Endothelial cell of umbilical vein (primary cell): ENCODE measurements around the gene DLK1. TPM values are rescaled to one million over a fixed set of nuclear protein-coding genes. Genes with fewer than 3 reads are reported as not detected.

Experiments used
- BruUV-seq: library from RNA; stranded (reverse); fragments of 400-500 nt; replicated peaks from 2 replicates; lab custom pipeline; 2021; lab: Mats Ljungman, UMichigan
- CTCF ChIA-PET: fragments of 300-600, 350-600 bp; sonication (Branson Sonifier 250); formaldehyde crosslinking; loops from one replicate; lab custom pipeline; 2021; ENCODE audit warnings: antibody characterized with exemption, inconsistent platforms; lab: Charles Lee
- POLR2A ChIA-PET: fragments of 300-600, 350-600 bp; sonication (Branson Sonifier 250); formaldehyde crosslinking; loops from one replicate; lab custom pipeline; 2021; ENCODE audit warnings: antibody characterized with exemption, inconsistent platforms; lab: Charles Lee
- DNase-seq: peaks from one replicate; pipeline ENCODE4 v3.0.0-alpha.2; 2011; ENCODE audit warnings: low read depth, low spot score
- FAIRE-seq: peaks from 2 replicates; lab custom pipeline; 2011; peaks lifted over from hg19 to GRCh38; lab: Jason Lieb, UNC
- H2AFZ ChIP-seq: 2 replicates; pipeline ENCODE4 v1.6.0; 2012; ENCODE audit warnings: low read depth, low read length, control low read depth, inconsistent platforms
- H3K27ac ChIP-seq: 2 replicates; pipeline ENCODE4 v1.5.1; 2011; ENCODE audit warnings: low read depth, mild to moderate bottlenecking, control low read depth, low read length, moderate library complexity; ENCODE audit not compliant: insufficient read depth
- H3K27me3 ChIP-seq, 2 experiments: 2 replicates each; pipeline versions ENCODE4 v1.6.0 to v1.6.1; 2011; ENCODE audit warnings: low read length in 2 of 2, mixed read lengths in 1 of 2; ENCODE audit not compliant: control insufficient read depth in 2 of 2, insufficient read depth in 2 of 2
- H3K36me3 ChIP-seq, 2 experiments: 2 replicates in 1 of 2; 3 replicates in 1 of 2; pipeline ENCODE4 v1.5.1; 2011; ENCODE audit warnings: low read length in 2 of 2, mild to moderate bottlenecking in 1 of 2, moderate library complexity in 1 of 2; ENCODE audit not compliant: control insufficient read depth in 2 of 2, insufficient read depth in 2 of 2; ENCODE audit errors: extremely low read depth in 1 of 2
- H3K4me1 ChIP-seq: 3 replicates; pipeline ENCODE4 v1.5.1; 2011; ENCODE audit warnings: mild to moderate bottlenecking, low read length; ENCODE audit not compliant: control insufficient read depth, insufficient read depth; ENCODE audit errors: extremely low read depth
- H3K4me2 ChIP-seq: 2 replicates; pipeline ENCODE4 v1.6.1; 2011; ENCODE audit warnings: low read length, control low read depth, mixed read lengths; ENCODE audit not compliant: insufficient read depth
- H3K4me3 ChIP-seq, 3 experiments: fragments of 200-600 bp in 1 of 3; sonication (generic), shearing (Covaris generic) in 1 of 3; replicated peaks in 1 of 3; 2 replicates each; pipeline ENCODE4 v1.5.1; 2011 to 2016; ENCODE audit warnings: control low read depth in 3 of 3, low read length in 3 of 3, mild to moderate bottlenecking in 2 of 3, inconsistent platforms in 1 of 3, low read depth in 1 of 3, moderate library complexity in 1 of 3; ENCODE audit not compliant: insufficient read depth in 1 of 3
- H3K79me2 ChIP-seq: 2 replicates; pipeline ENCODE4 v1.6.0; 2012; ENCODE audit warnings: low read length, inconsistent platforms; ENCODE audit not compliant: control insufficient read depth, insufficient read depth
- H3K9ac ChIP-seq: replicated peaks from 2 replicates; pipeline ENCODE3; 2011; ENCODE audit warnings: low read length, control low read depth; ENCODE audit not compliant: insufficient read depth; ENCODE audit errors: extremely low read depth
- H3K9me1 ChIP-seq: replicated peaks from 3 replicates; pipeline ENCODE4 v1.6.0; 2011; ENCODE audit warnings: mild to moderate bottlenecking, low read length; ENCODE audit not compliant: control insufficient read depth, insufficient read depth; ENCODE audit errors: extremely low read depth
- H3K9me3 ChIP-seq: replicated peaks from 2 replicates; pipeline ENCODE4 v1.5.1; 2012; ENCODE audit warnings: low read length, inconsistent platforms; ENCODE audit not compliant: control insufficient read depth, insufficient read depth
- H4K20me1 ChIP-seq: replicated peaks from 2 replicates; pipeline ENCODE3; 2011; ENCODE audit warnings: mild to moderate bottlenecking, low read length; ENCODE audit not compliant: control insufficient read depth, insufficient read depth; ENCODE audit errors: extremely low read depth
- CTCF ChIP-seq, 2 donors: IDR thresholded peaks; 1 replicate in 1 of 2; 2 replicates in 1 of 2; pipeline ENCODE4 v1.5.1; 2011; ENCODE audit warnings: low read length in 2 of 2, mild to moderate bottlenecking in 2 of 2, moderate library complexity in 2 of 2, control low read depth in 1 of 2, inconsistent platforms in 1 of 2, low read depth in 1 of 2; ENCODE audit not compliant: insufficient read depth in 1 of 2; ENCODE audit errors: extremely low read depth in 1 of 2
- EZH2 ChIP-seq: IDR thresholded peaks from 2 replicates; pipeline ENCODE4 v1.6.1; 2012; ENCODE audit warnings: borderline replicate concordance, low read depth, mild to moderate bottlenecking, moderate library complexity, low read length, inconsistent platforms; ENCODE audit not compliant: severe bottlenecking
- FOS ChIP-seq: IDR thresholded peaks from 2 replicates; pipeline ENCODE4 v1.6.1; 2011; ENCODE audit warnings: mild to moderate bottlenecking, low read length, moderate library complexity, borderline replicate concordance; ENCODE audit not compliant: insufficient read depth
- GATA2 ChIP-seq: IDR thresholded peaks from 2 replicates; pipeline ENCODE4 v1.7.0; 2011; ENCODE audit warnings: low read depth, mild to moderate bottlenecking, moderate library complexity, mixed read lengths, low read length; ENCODE audit not compliant: insufficient read length, insufficient read depth
- JUN ChIP-seq: IDR thresholded peaks from 2 replicates; pipeline ENCODE4 v1.6.1; 2011; ENCODE audit warnings: borderline replicate concordance, low read depth; ENCODE audit not compliant: insufficient read length, insufficient read depth
- MAX ChIP-seq: IDR thresholded peaks from 2 replicates; pipeline ENCODE4 v1.6.1; 2011; ENCODE audit not compliant: insufficient read depth, insufficient read length
- MYC ChIP-seq: IDR thresholded peaks from one replicate; pipeline ENCODE4 v1.6.1; 2011; ENCODE audit warnings: mild to moderate bottlenecking, low read depth, low read length
- POLR2A ChIP-seq: IDR thresholded peaks from 2 replicates; pipeline ENCODE4 v1.6.1; 2012; ENCODE audit warnings: low read depth, mild to moderate bottlenecking, control low read depth, low read length
- POLR2AphosphoS5 ChIP-seq: IDR thresholded peaks from 2 replicates; pipeline ENCODE4 v1.6.1; 2012; ENCODE audit warnings: low read depth, mild to moderate bottlenecking, control low read depth, low read length, moderate library complexity; ENCODE audit not compliant: insufficient read depth
- dilution Hi-C: fragments of 300-500 bp; cut with MboI; formaldehyde crosslinking; loops from one replicate; pipeline ENCODE4 v1.15.0; 2019; ENCODE audit warnings: low sequenced_read_pairs; ENCODE audit not compliant: extremely low pct_ligation_motif_present
- intact Hi-C: fragments of 100-400 bp; cut with micrococcal nuclease; formaldehyde crosslinking; loops from one replicate; pipeline ENCODE4 v1.10.0; 2022
- polyA plus RNA-seq, 4 experiments: library from polyadenylated mRNA; depleted of rRNA in 3 of 4; stranded (reverse) in 3 of 4; unstranded in 1 of 4; fragments of >200 nt; gene quantifications; 2 replicates each; pipeline versions ENCODE4 v1.2.1 to v1.2.3, GENCODE V29; 2011 to 2012; ENCODE audit warnings: missing spikeins in 1 of 4
- total RNA-seq: library from RNA; stranded (reverse); gene quantifications from 2 replicates; pipeline ENCODE4 v1.2.3, GENCODE V29; 2021

The DLK1 gene
- total and polyA plus RNA-seq, 2 donors (not counting 3 experiments of a cell fraction or from before 2014, with no cell fraction given): not detected

GRCh38 chr14:100773331-100774163 lies 46.9 kb downstream of the DLK1 start:
- Histone ChIP-seq H3K79me2 (no peaks in the 10 kb centered on the region), H2AFZ (no peak overlapping the region), H3K9ac (no peak overlapping the region), H4K20me1 (no peaks in the 10 kb centered on the region), H3K36me3 (no peaks in the 10 kb centered on the region), H3K27me3 (no peaks in the 10 kb centered on the region), H3K4me2 (no peak overlapping the region), H3K27ac (no peak overlapping the region), H3K4me1 (no peaks in the 10 kb centered on the region), H3K4me3 (no peak overlapping the region), H3K9me1 (no peaks in the 10 kb centered on the region), H3K9me3 (no peaks in the 10 kb centered on the region)
- CTCF ChIA-PET: no interaction called here
- dilution Hi-C loops (no loop called here), intact Hi-C loops (no loop called here)
- FAIRE-seq (no peak), DNase-seq (no peak)
- POLR2A ChIA-PET: no interaction called here
- BruUV-seq: no TSS peak
- TF ChIP-seq MAX (no peak), EZH2 (no peak), FOS (no peak), POLR2A (no peak), POLR2AphosphoS5 (no peak)

- H3K9me3 ChIP-seq: no peaks in the 10 kb centered on the region
- H3K9ac ChIP-seq: no peak overlapping the region
- POLR2A ChIA-PET: no interaction called here
- dilution Hi-C loops (no loop called here), intact Hi-C loops (no loop called here)
- no peak overlapping the region for H3K4me3 ChIP-seq
- H2AFZ ChIP-seq: no peak overlapping the region
- no peaks in the 10 kb centered on the region for H3K36me3 ChIP-seq
- no peaks in the 10 kb centered on the region for H3K9me1 ChIP-seq
- H3K4me2 ChIP-seq: no peak overlapping the region
- H4K20me1 ChIP-seq: no peaks in the 10 kb centered on the region
- TF ChIP-seq CTCF (IDR thresholded peaks at IDR 0.05; ENCODE audit: extremely low read depth in 1 of 2, insufficient read depth in 1 of 2, low read depth in 1 of 2, low read length in 2 of 2) (no peak), JUN (no peak), EZH2 (no peak), POLR2AphosphoS5 (no peak), MYC (no peak), GATA2 (no peak), POLR2A (no peak)
- no peak for DNase-seq
- no peaks in the 10 kb centered on the region for H3K4me1 ChIP-seq
- H3K27me3 ChIP-seq: no peaks in the 10 kb centered on the region
- H3K27ac ChIP-seq: no peak overlapping the region
- no peaks in the 10 kb centered on the region for H3K79me2 ChIP-seq
- CTCF ChIA-PET: no interaction called here
- no peak for FAIRE-seq
- no TSS peak for BruUV-seq
Observed at GRCh38 chr14:100774164-100774537, 47.5 kb downstream of the DLK1 start.
